Activated CD4-positive, CD25-positive, alpha-beta regulatory T cell treated with anti-CD3 and anti-CD28 coated beads, Interleukin-2, amount 50 U/mL, for 16 hours (primary cell): Measurements from ENCODE around the gene LKAAEAR1.

Experiments
- DNase-seq: peaks from one replicate; pipeline ENCODE4 v3.0.0-alpha.2; 2020; ENCODE audit warnings: low read depth, low spot score

Gene LKAAEAR1

GRCh38 chr20:64111841-64112641 lies 27.8 kb upstream of the LKAAEAR1 start:
- no peak for DNase-seq

- DNase-seq, result no peak
Measured at GRCh38 chr20:64110411-64111068, 26.3 kb upstream of the LKAAEAR1 start.

GRCh38 chr20:64109831-64110391 lies 25.7 kb upstream of the LKAAEAR1 start:
- no peak for DNase-seq

- no peak for DNase-seq
Measured at GRCh38 chr20:64108731-64109681, 24.8 kb upstream of the LKAAEAR1 start.

- no peak for DNase-seq
Measured at GRCh38 chr20:64107736-64108457, 23.7 kb upstream of the LKAAEAR1 start.

- DNase-seq, result no peak
Measured at GRCh38 chr20:64106981-64107735, 23.0 kb upstream of the LKAAEAR1 start, which contains the start of gene NPBWR2. NPBWR2 (minus strand) TSS chr20:64107565; CDS start chr20:64106831, 734 bp downstream.

- DNase-seq, result no peak
Measured at GRCh38 chr20:64106435-64106961, 22.3 kb upstream of the LKAAEAR1 start.

GRCh38 chr20:64105846-64106434 lies 21.7 kb upstream of the LKAAEAR1 start:
- no peak for DNase-seq

- DNase-seq, result no peak
Measured at GRCh38 chr20:64104667-64105451, 20.7 kb upstream of the LKAAEAR1 start.

GRCh38 chr20:64103871-64104666 lies 19.9 kb upstream of the LKAAEAR1 start:
- DNase-seq, result no peak

- DNase-seq, result no peak
Measured at GRCh38 chr20:64102647-64103354, 18.6 kb upstream of the LKAAEAR1 start.

- DNase-seq, result no peak
Measured at GRCh38 chr20:64101731-64102621, 17.8 kb upstream of the LKAAEAR1 start.

GRCh38 chr20:64100946-64101688 lies 16.9 kb upstream of the LKAAEAR1 start:
- DNase-seq, result no peak

GRCh38 chr20:64100566-64100888 lies 16.3 kb upstream of the LKAAEAR1 start:
- no peak for DNase-seq

GRCh38 chr20:64099880-64100565 lies 15.8 kb upstream of the LKAAEAR1 start:
- DNase-seq, result no peak
